ENCODE measurements around the gene PLCG1.

PLCG1 gene

GRCh38 chr20:41178495-41178894 lies 41.2 kb downstream of the PLCG1 start:
- Histone ChIP-seq H3K9ac (ENCODE audit: low read depth in 1 of 2, low read length in 2 of 2) (no peak overlapping the region), H3K27me3 (ENCODE audit: control insufficient read depth in 2 of 2, insufficient read depth in 2 of 2, low read length in 2 of 2) (no peaks in the 10 kb centered on the region), H3K27ac (ENCODE audit: low read depth in 2 of 2, low read length in 2 of 2) (no peak overlapping the region), H3K4me1 (ENCODE audit: control insufficient read depth in 2 of 2, insufficient read depth in 2 of 2, low read length in 2 of 2) (no peaks in the 10 kb centered on the region), H3K9me3 (ENCODE audit: control insufficient read depth in 2 of 2, low read length in 2 of 2) (no peaks in the 10 kb centered on the region), H3K36me3 (ENCODE audit: control insufficient read depth in 2 of 2, insufficient read depth in 2 of 2, low read length in 2 of 2) (peaks cover 20 to 21% of the 10 kb centered on the region in 2 donors), H3K4me3 (ENCODE audit: low read length in 2 of 2) (no peak overlapping the region)

GRCh38 chr20:41178904-41179432 lies 41.6 kb downstream of the PLCG1 start:
- no peak overlapping the region for H3K4me3 ChIP-seq (ENCODE audit: low read length in 2 of 2)
- no peaks in the 10 kb centered on the region for H3K9me3 ChIP-seq (ENCODE audit: control insufficient read depth in 2 of 2, low read length in 2 of 2)
- no peak overlapping the region for H3K9ac ChIP-seq (ENCODE audit: low read depth in 1 of 2, low read length in 2 of 2)
- no peak overlapping the region for H3K27ac ChIP-seq (ENCODE audit: low read depth in 2 of 2, low read length in 2 of 2)
- H3K36me3 ChIP-seq (ENCODE audit: control insufficient read depth in 2 of 2, insufficient read depth in 2 of 2, low read length in 2 of 2) = peaks cover 15 to 17% of the 10 kb centered on the region in 2 donors
- H3K27me3 ChIP-seq (ENCODE audit: control insufficient read depth in 2 of 2, insufficient read depth in 2 of 2, low read length in 2 of 2) = no peaks in the 10 kb centered on the region
- no peaks in the 10 kb centered on the region for H3K4me1 ChIP-seq (ENCODE audit: control insufficient read depth in 2 of 2, insufficient read depth in 2 of 2, low read length in 2 of 2)

- Histone ChIP-seq H3K4me1 (ENCODE audit: control insufficient read depth in 2 of 2, insufficient read depth in 2 of 2, low read length in 2 of 2) (no peaks in the 10 kb centered on the region), H3K4me3 (ENCODE audit: low read length in 2 of 2) (no peak overlapping the region), H3K27ac (ENCODE audit: low read depth in 2 of 2, low read length in 2 of 2) (no peak overlapping the region), H3K36me3 (ENCODE audit: control insufficient read depth in 2 of 2, insufficient read depth in 2 of 2, low read length in 2 of 2) (peaks cover 11% of the 10 kb centered on the region in 2 donors), H3K27me3 (ENCODE audit: control insufficient read depth in 2 of 2, insufficient read depth in 2 of 2, low read length in 2 of 2) (no peaks in the 10 kb centered on the region), H3K9me3 (ENCODE audit: control insufficient read depth in 2 of 2, low read length in 2 of 2) (no peaks in the 10 kb centered on the region), H3K9ac (ENCODE audit: low read depth in 1 of 2, low read length in 2 of 2) (no peak overlapping the region)
Measured at GRCh38 chr20:41179961-41180360, 42.6 kb downstream of the PLCG1 start.

GRCh38 chr20:41180599-41181333 lies 43.4 kb downstream of the PLCG1 start:
- H3K9ac ChIP-seq (ENCODE audit: low read depth in 1 of 2, low read length in 2 of 2) = no peak overlapping the region

GRCh38 chr20:41181567-41181966 lies 44.2 kb downstream of the PLCG1 start:
- Histone ChIP-seq H3K9ac (ENCODE audit: low read depth in 1 of 2, low read length in 2 of 2) (no peak overlapping the region), H3K9me3 (ENCODE audit: control insufficient read depth in 2 of 2, low read length in 2 of 2) (no peaks in the 10 kb centered on the region), H3K27me3 (ENCODE audit: control insufficient read depth in 2 of 2, insufficient read depth in 2 of 2, low read length in 2 of 2) (no peaks in the 10 kb centered on the region), H3K36me3 (ENCODE audit: control insufficient read depth in 2 of 2, insufficient read depth in 2 of 2, low read length in 2 of 2) (peaks cover 7 to 9% of the 10 kb centered on the region in 2 donors), H3K4me3 (ENCODE audit: low read length in 2 of 2) (no peak overlapping the region), H3K27ac (ENCODE audit: low read depth in 2 of 2, low read length in 2 of 2) (no peak overlapping the region), H3K4me1 (ENCODE audit: control insufficient read depth in 2 of 2, insufficient read depth in 2 of 2, low read length in 2 of 2) (no peaks in the 10 kb centered on the region)

More at GRCh38 chr20:41180599-41181333, 43.4 kb downstream of the PLCG1 start:
- H3K4me3 ChIP-seq (ENCODE audit: low read length in 2 of 2) = no peak overlapping the region
- no peaks in the 10 kb centered on the region for H3K4me1 ChIP-seq (ENCODE audit: control insufficient read depth in 2 of 2, insufficient read depth in 2 of 2, low read length in 2 of 2)
- H3K27me3 ChIP-seq (ENCODE audit: control insufficient read depth in 2 of 2, insufficient read depth in 2 of 2, low read length in 2 of 2) = no peaks in the 10 kb centered on the region
- H3K36me3 ChIP-seq (ENCODE audit: control insufficient read depth in 2 of 2, insufficient read depth in 2 of 2, low read length in 2 of 2) = peaks cover 7 to 11% of the 10 kb centered on the region in 2 donors
- no peak overlapping the region for H3K27ac ChIP-seq (ENCODE audit: low read depth in 2 of 2, low read length in 2 of 2)
- no peaks in the 10 kb centered on the region for H3K9me3 ChIP-seq (ENCODE audit: control insufficient read depth in 2 of 2, low read length in 2 of 2)

- Histone ChIP-seq H3K4me1 (ENCODE audit: control insufficient read depth in 2 of 2, insufficient read depth in 2 of 2, low read length in 2 of 2) (no peaks in the 10 kb centered on the region), H3K27me3 (ENCODE audit: control insufficient read depth in 2 of 2, insufficient read depth in 2 of 2, low read length in 2 of 2) (no peaks in the 10 kb centered on the region), H3K4me3 (ENCODE audit: low read length in 2 of 2) (no peak overlapping the region), H3K9me3 (ENCODE audit: control insufficient read depth in 2 of 2, low read length in 2 of 2) (no peaks in the 10 kb centered on the region), H3K36me3 (ENCODE audit: control insufficient read depth in 2 of 2, insufficient read depth in 2 of 2, low read length in 2 of 2) (peaks cover 7% of the 10 kb centered on the region in 2 donors), H3K9ac (ENCODE audit: low read depth in 1 of 2, low read length in 2 of 2) (no peak overlapping the region), H3K27ac (ENCODE audit: low read depth in 2 of 2, low read length in 2 of 2) (no peak overlapping the region)
Measured at GRCh38 chr20:41182296-41183212, 45.2 kb downstream of the PLCG1 start.

GRCh38 chr20:41183391-41183790 lies 46.0 kb downstream of the PLCG1 start:
- Histone ChIP-seq H3K9ac (ENCODE audit: low read depth in 1 of 2, low read length in 2 of 2) (no peak overlapping the region), H3K27ac (ENCODE audit: low read depth in 2 of 2, low read length in 2 of 2) (no peak overlapping the region), H3K36me3 (ENCODE audit: control insufficient read depth in 2 of 2, insufficient read depth in 2 of 2, low read length in 2 of 2) (peaks cover 7% of the 10 kb centered on the region in 2 donors), H3K4me1 (ENCODE audit: control insufficient read depth in 2 of 2, insufficient read depth in 2 of 2, low read length in 2 of 2) (no peaks in the 10 kb centered on the region), H3K27me3 (ENCODE audit: control insufficient read depth in 2 of 2, insufficient read depth in 2 of 2, low read length in 2 of 2) (no peaks in the 10 kb centered on the region), H3K4me3 (ENCODE audit: low read length in 2 of 2) (no peak overlapping the region), H3K9me3 (ENCODE audit: control insufficient read depth in 2 of 2, low read length in 2 of 2) (no peaks in the 10 kb centered on the region)

- H3K27ac ChIP-seq (ENCODE audit: low read depth in 2 of 2, low read length in 2 of 2) = no peak overlapping the region
- H3K4me3 ChIP-seq (ENCODE audit: low read length in 2 of 2) = no peak overlapping the region
- H3K4me1 ChIP-seq (ENCODE audit: control insufficient read depth in 2 of 2, insufficient read depth in 2 of 2, low read length in 2 of 2) = no peaks in the 10 kb centered on the region
- H3K27me3 ChIP-seq (ENCODE audit: control insufficient read depth in 2 of 2, insufficient read depth in 2 of 2, low read length in 2 of 2) = no peaks in the 10 kb centered on the region
- peaks cover 7% of the 10 kb centered on the region in 2 donors for H3K36me3 ChIP-seq (ENCODE audit: control insufficient read depth in 2 of 2, insufficient read depth in 2 of 2, low read length in 2 of 2)
- no peaks in the 10 kb centered on the region for H3K9me3 ChIP-seq (ENCODE audit: control insufficient read depth in 2 of 2, low read length in 2 of 2)
- no peak overlapping the region for H3K9ac ChIP-seq (ENCODE audit: low read depth in 1 of 2, low read length in 2 of 2)
Measured at GRCh38 chr20:41183831-41184230, 46.5 kb downstream of the PLCG1 start.

GRCh38 chr20:41185013-41185757 lies 47.8 kb downstream of the PLCG1 start:
- Histone ChIP-seq H3K9ac (ENCODE audit: low read depth in 1 of 2, low read length in 2 of 2) (no peak overlapping the region), H3K36me3 (ENCODE audit: control insufficient read depth in 2 of 2, insufficient read depth in 2 of 2, low read length in 2 of 2) (peaks cover 7% of the 10 kb centered on the region in 2 donors), H3K27ac (ENCODE audit: low read depth in 2 of 2, low read length in 2 of 2) (no peak overlapping the region)

More at GRCh38 chr20:41185013-41185757, 47.8 kb downstream of the PLCG1 start:
- no peak overlapping the region for H3K4me3 ChIP-seq (ENCODE audit: low read length in 2 of 2)
- H3K4me1 ChIP-seq (ENCODE audit: control insufficient read depth in 2 of 2, insufficient read depth in 2 of 2, low read length in 2 of 2) = no peaks in the 10 kb centered on the region
- H3K27me3 ChIP-seq (ENCODE audit: control insufficient read depth in 2 of 2, insufficient read depth in 2 of 2, low read length in 2 of 2) = no peaks in the 10 kb centered on the region
- no peaks in the 10 kb centered on the region for H3K9me3 ChIP-seq (ENCODE audit: control insufficient read depth in 2 of 2, low read length in 2 of 2)
